SK-N-SH (cell line): Measurements from ENCODE around the gene MAP2. TPM values are rescaled to one million over a fixed set of nuclear protein-coding genes. Genes with fewer than 3 reads are reported as not detected.

Experiments used
- CTCF ChIA-PET: fragments of 300-600, 350-600 bp; formaldehyde crosslinking; extraction: SDS; loops from one replicate; lab custom pipeline; 2021; lab: Yijun Ruan, JAX
- POLR2A ChIA-PET: fragments of 350-600 bp; sonication (Branson Sonifier 250); formaldehyde crosslinking; extraction: SDS; loops from one replicate; lab custom pipeline; 2020; ENCODE audit warnings: antibody characterized with exemption, inconsistent platforms; lab: Yijun Ruan, JAX
- DNase-seq: peaks from one replicate; pipeline ENCODE4 v3.0.0; 2012
- H2AFZ ChIP-seq: fragments of 200-600 bp; sonication (generic); 2 replicates; pipeline ENCODE4 v1.8.1; 2016; ENCODE audit warnings: antibody characterized with exemption, mild to moderate bottlenecking, low read depth
- H3F3A ChIP-seq: fragments of 200-600 bp; sonication (generic); replicated peaks from 2 replicates; pipeline ENCODE3; 2016; ENCODE audit warnings: antibody characterized with exemption, mild to moderate bottlenecking; ENCODE audit not compliant: insufficient read depth
- H3K27ac ChIP-seq, 2 experiments: fragments of 200-500 bp in 1 of 2; fragments of 200-600 bp in 1 of 2; sonication (Bioruptor generic) in 1 of 2; sonication (generic), shearing (Covaris generic) in 1 of 2; 2 replicates each; pipeline versions ENCODE4 v1.5.1 to v1.6.1; 2014 to 2016; ENCODE audit warnings: low read depth in 2 of 2, inconsistent platforms in 1 of 2, low read length in 1 of 2, mild to moderate bottlenecking in 1 of 2, mixed read lengths in 1 of 2
- H3K27me3 ChIP-seq: fragments of 200-600 bp; sonication (generic), shearing (Covaris generic); 2 replicates; pipeline ENCODE4 v1.6.1; 2016; ENCODE audit warnings: mixed run types; ENCODE audit not compliant: insufficient read depth
- H3K36me3 ChIP-seq, 2 experiments: fragments of 200-500 bp in 1 of 2; fragments of 200-600 bp in 1 of 2; sonication (Bioruptor generic) in 1 of 2; sonication (generic) in 1 of 2; replicated peaks in 1 of 2; 2 replicates each; pipeline versions ENCODE3 to v1.5.1; 2014 to 2016; ENCODE audit warnings: low read length in 1 of 2, mild to moderate bottlenecking in 1 of 2; ENCODE audit not compliant: insufficient read depth in 2 of 2, control insufficient read depth in 1 of 2
- H3K4me1 ChIP-seq, 2 experiments: fragments of 200-500 bp in 1 of 2; fragments of 200-600 bp in 1 of 2; sonication (Bioruptor generic) in 1 of 2; sonication (generic), shearing (Covaris generic) in 1 of 2; 2 replicates each; pipeline versions ENCODE4 v1.5.1 to v1.6.1; 2014 to 2016; ENCODE audit warnings: low read depth in 1 of 2, low read length in 1 of 2, mixed run types in 1 of 2; ENCODE audit not compliant: insufficient read depth in 2 of 2, control insufficient read depth in 1 of 2
- H3K4me2 ChIP-seq: fragments of 200-600 bp; sonication (generic), shearing (Covaris generic); 2 replicates; pipeline ENCODE4 v1.6.1; 2017; ENCODE audit warnings: mixed run types
- H3K4me3 ChIP-seq, 2 experiments: fragments of 200-500 bp in 1 of 2; fragments of 200-600 bp in 1 of 2; sonication (Bioruptor generic) in 1 of 2; sonication (generic), shearing (Covaris generic) in 1 of 2; 2 replicates each; pipeline versions ENCODE4 v1.5.1 to v1.8.1; 2014 to 2016; ENCODE audit warnings: low read depth in 2 of 2, inconsistent platforms in 1 of 2, low read length in 1 of 2, mild to moderate bottlenecking in 1 of 2, mixed read lengths in 1 of 2, moderate library complexity in 1 of 2
- H3K79me2 ChIP-seq: fragments of 200-600 bp; sonication (generic); 2 replicates; pipeline ENCODE4 v1.8.1; 2017; ENCODE audit warnings: mild to moderate bottlenecking; ENCODE audit not compliant: insufficient read depth
- H3K9ac ChIP-seq: fragments of 200-600 bp; sonication (generic); 2 replicates; pipeline ENCODE4 v1.6.1; 2017; ENCODE audit warnings: mixed run types
- H3K9me2 ChIP-seq: fragments of 200-600 bp; sonication (generic); 2 replicates; pipeline ENCODE4 v1.6.1; 2017; ENCODE audit warnings: mixed run types
- H3K9me3 ChIP-seq: fragments of 200-600 bp; sonication (generic); 2 replicates; pipeline ENCODE4 v1.6.1; 2017; ENCODE audit warnings: mixed run types, mild to moderate bottlenecking, moderate library complexity
- H4K20me1 ChIP-seq: fragments of 200-600 bp; sonication (generic); 2 replicates; pipeline ENCODE4 v1.6.1; 2017; ENCODE audit warnings: mild to moderate bottlenecking, mixed run types; ENCODE audit not compliant: insufficient read depth
- CHD2 ChIP-seq: fragments of 150-350 bp; IDR thresholded peaks from 2 replicates; pipeline ENCODE4 v1.6.1; 2018; ENCODE audit warnings: low read length; ENCODE audit not compliant: partially characterized antibody
- ELF1 ChIP-seq: IDR thresholded peaks from 2 replicates; pipeline ENCODE4 v1.4.0; 2012
- EZH2phosphoT487 ChIP-seq: fragments of 200-600 bp; sonication (generic); IDR thresholded peaks from 2 replicates; pipeline ENCODE4 v1.6.1; 2017; ENCODE audit warnings: low read depth, mixed run types, mild to moderate bottlenecking, antibody characterized with exemption, moderate library complexity, borderline replicate concordance
- FOXJ3 ChIP-seq: sonication (generic); formaldehyde crosslinking; IDR thresholded peaks from 2 replicates; pipeline ENCODE4 v1.5.1; 2020; ENCODE audit warnings: mild to moderate bottlenecking, missing genetic modification reagents
- GATA2 ChIP-seq: sonication (generic); formaldehyde crosslinking; IDR thresholded peaks from 2 replicates; pipeline ENCODE4 v1.5.0; 2020; ENCODE audit warnings: mild to moderate bottlenecking, missing genetic modification reagents
- IRF3 ChIP-seq: fragments of 150-350 bp; IDR thresholded peaks from 2 replicates; pipeline ENCODE4 v1.6.1; 2016; ENCODE audit warnings: mild to moderate bottlenecking, low read depth, low read length
- JUND ChIP-seq: IDR thresholded peaks from 2 replicates; pipeline ENCODE4 v1.4.0; 2012
- NFIC ChIP-seq: IDR thresholded peaks from 2 replicates; pipeline ENCODE4 v1.4.0; 2012; ENCODE audit warnings: borderline replicate concordance
- POLR2AphosphoS5 ChIP-seq: IDR thresholded peaks from 2 replicates; pipeline ENCODE4 v1.6.1; 2012; ENCODE audit warnings: low read depth, low read length
- REST ChIP-seq: IDR thresholded peaks from 2 replicates; pipeline ENCODE4 v1.6.1; 2012; ENCODE audit warnings: mild to moderate bottlenecking, low read depth, low read length, moderate library complexity
- RFX5 ChIP-seq: IDR thresholded peaks from 2 replicates; pipeline ENCODE4 v1.6.1; 2012; ENCODE audit warnings: mild to moderate bottlenecking, improper control_type of control experiment, low read length
- SIN3A ChIP-seq: IDR thresholded peaks from 2 replicates; pipeline ENCODE4 v1.6.1; 2012; ENCODE audit warnings: low read depth, mild to moderate bottlenecking, low read length, moderate library complexity, borderline replicate concordance
- SMC3 ChIP-seq: IDR thresholded peaks from 2 replicates; pipeline ENCODE4 v1.6.1; 2012; ENCODE audit warnings: low read depth, low read length, improper control_type of control experiment
- TAF1 ChIP-seq: IDR thresholded peaks from 2 replicates; pipeline ENCODE4 v1.6.1; 2012; ENCODE audit warnings: low read depth, mild to moderate bottlenecking, low read length, moderate library complexity, borderline replicate concordance
- TCF12 ChIP-seq: IDR thresholded peaks from 2 replicates; pipeline ENCODE4 v1.4.0; 2012
- TEAD4 ChIP-seq: IDR thresholded peaks from 2 replicates; pipeline ENCODE4 v1.4.0; 2012; ENCODE audit warnings: mild to moderate bottlenecking, borderline replicate concordance; ENCODE audit not compliant: insufficient read depth
- USF1 ChIP-seq: IDR thresholded peaks from 2 replicates; pipeline ENCODE4 v1.4.0; 2012; ENCODE audit warnings: low read depth, borderline replicate concordance
- USF2 ChIP-seq: fragments of 150-350 bp; IDR thresholded peaks from 2 replicates; pipeline ENCODE4 v1.6.1; 2017; ENCODE audit warnings: antibody characterized with exemption, low read length, low read depth, borderline replicate concordance
- WGBS: methylation state at CpG from one replicate; pipeline ENCODE4 v1.1.6; 2017; ENCODE audit warnings: low lambda C conversion rate; 5-methylcytosine and 5-hydroxymethylcytosine counted together
- polyA plus RNA-seq, 3 experiments: library from polyadenylated mRNA; depleted of rRNA; stranded (reverse); fragments of >200 nt; gene quantifications; 2 replicates each; pipeline ENCODE4 v1.2.3, GENCODE V29; 2012

Gene MAP2
- polyA plus RNA-seq, 1 of the 3 experiments (the other 2 are of a cell fraction): 7.8 TPM

- no peak overlapping the region for H3K4me3 ChIP-seq
- H3F3A ChIP-seq: no peaks in the 10 kb centered on the region
- no peak overlapping the region for H2AFZ ChIP-seq
- no peaks in the 10 kb centered on the region; a peak in 1 of 4 replicates for H3K4me1 ChIP-seq
- H3K27ac ChIP-seq: no peak overlapping the region
- ChIA-PET CTCF (no interaction called here), POLR2A (no interaction called here)
- 96% methylated on average over 2 of the region's 2 CpGs for WGBS
- H3K9me3 ChIP-seq: no peaks in the 10 kb centered on the region
- no peaks in the 10 kb centered on the region for H3K9me2 ChIP-seq
- H3K9ac ChIP-seq: no peak overlapping the region
- H4K20me1 ChIP-seq: no peaks in the 10 kb centered on the region
- no peak for TF ChIP-seq SIN3A
- TF ChIP-seq GATA2 (CRISPR knock-in tag): no peak
- no peak for TF ChIP-seq TEAD4
- no peak for TF ChIP-seq FOXJ3 (CRISPR knock-in tag)
- no peak for TF ChIP-seq TAF1
- no peak for TF ChIP-seq POLR2AphosphoS5
- no peak for TF ChIP-seq ELF1
- no peak for TF ChIP-seq USF2
- no peak for TF ChIP-seq USF1
- TF ChIP-seq RFX5: no peak
- no peak for TF ChIP-seq NFIC
- no peak for TF ChIP-seq JUND
- no peak for TF ChIP-seq EZH2phosphoT487
- no peak for TF ChIP-seq SMC3
- no peak for TF ChIP-seq REST
- TF ChIP-seq IRF3: no peak
- TF ChIP-seq TCF12: no peak
- TF ChIP-seq CHD2: no peak
- H3K4me2 ChIP-seq: no peak overlapping the region
- no peaks in the 10 kb centered on the region for H3K36me3 ChIP-seq
- no peak for DNase-seq
- no peaks in the 10 kb centered on the region for H3K79me2 ChIP-seq
- no peaks in the 10 kb centered on the region for H3K27me3 ChIP-seq
Measured at GRCh38 chr2:209512971-209513370, 89.1 kb downstream of the MAP2 start.
